NCI-H2081 (cell line): ENCODE data around the gene RIC8A.
"Not testable (repeated sequence)": the region's sequence is repeated elsewhere in the genome, so short reads cannot be mapped to it uniquely, and the experiment has no call there.

Experiments used
- DNase-seq, 2 experiments: peaks; one replicate each; lab custom pipeline; 2025; lab: John Stamatoyannopoulos, UW

The RIC8A gene

GRCh38 chr11:218815-219593, 11.5 kb downstream of the RIC8A start:
- no peak for DNase-seq

GRCh38 chr11:220641-221215, 13.2 kb downstream of the RIC8A start:
- not testable (repeated sequence) for DNase-seq

- DNase-seq: no peak
These were observed 14.0 kb downstream of the RIC8A start for GRCh38 chr11:221539-221938.

- no peak for DNase-seq
These were observed 14.7 kb downstream of the RIC8A start for GRCh38 chr11:221998-222789.

GRCh38 chr11:223026-223789, 15.7 kb downstream of the RIC8A start:
- no peak for DNase-seq

GRCh38 chr11:223884-224283, 16.4 kb downstream of the RIC8A start:
- DNase-seq: no peak

- DNase-seq: no peak
These were observed 16.9 kb downstream of the RIC8A start for GRCh38 chr11:224424-224823.

- DNase-seq: no peak
These were observed 18.4 kb downstream of the RIC8A start for GRCh38 chr11:225734-226453.

GRCh38 chr11:227824-228379, 20.4 kb downstream of the RIC8A start:
- DNase-seq: no peak

GRCh38 chr11:230431-230830, 22.9 kb downstream of the RIC8A start:
- no peak for DNase-seq

- DNase-seq: no peak
These were observed 25.5 kb downstream of the RIC8A start for GRCh38 chr11:232783-233565.

- DNase-seq: no peak
These were observed 27.7 kb downstream of the RIC8A start for GRCh38 chr11:235180-235579.

- DNase-seq: peak in 1 of 2 experiments; percentile 44
These were observed 28.1 kb downstream of the RIC8A start for GRCh38 chr11:235609-235996.

GRCh38 chr11:235997-236773, 28.7 kb downstream of the RIC8A start, which contains the start of gene SIRT3:
Gene SIRT3, minus strand, starts transcription at chr11:236342. Its CDS starts 14 bp downstream, at chr11:236328.
- DNase-seq: peak; percentile 81 to 85

GRCh38 chr11:236774-237767, 29.6 kb downstream of the RIC8A start, which contains the start of gene PSMD13:
Gene PSMD13, plus strand, starts transcription at chr11:236976. Its CDS starts 74 bp downstream, at chr11:237050.
- peak; percentile 83 to 87 for DNase-seq

GRCh38 chr11:238346-238745, 30.8 kb downstream of the RIC8A start:
- DNase-seq: not testable (repeated sequence)

- no peak for DNase-seq
These were observed 32.8 kb downstream of the RIC8A start for GRCh38 chr11:240315-240714.

GRCh38 chr11:241634-242033, 34.1 kb downstream of the RIC8A start:
- no peak for DNase-seq
